GM23248 (cell line): ENCODE results near the gene FAM236D. TPM values are rescaled to one million over a fixed set of nuclear protein-coding genes. Genes with fewer than 3 reads are reported as not detected.
"Not testable (repeated sequence)": the region's sequence is repeated elsewhere in the genome, so short reads cannot be mapped to it uniquely, and the experiment has no call there.

Source experiments
- DNase-seq: peaks from one replicate; pipeline ENCODE4 v3.0.0-alpha.2; 2015
- H2AFZ ChIP-seq: fragments of 200-600 bp; sonication (generic); 2 replicates; pipeline ENCODE4 v1.6.1; 2016; ENCODE audit warnings: antibody characterized with exemption
- H3F3A ChIP-seq: fragments of 200-600 bp; sonication (generic); 2 replicates; pipeline ENCODE4 v1.6.1; 2016; ENCODE audit warnings: mild to moderate bottlenecking, antibody characterized with exemption, mixed run types; ENCODE audit not compliant: insufficient read depth
- H3K27ac ChIP-seq: fragments of 200-600 bp; sonication (generic); 2 replicates; pipeline ENCODE4 v1.5.1; 2016; ENCODE audit warnings: mild to moderate bottlenecking
- H3K27me3 ChIP-seq: fragments of 200-600 bp; sonication (generic); replicated peaks from 2 replicates; pipeline ENCODE4 v1.6.1; 2016; ENCODE audit warnings: mild to moderate bottlenecking; ENCODE audit not compliant: insufficient read depth
- H3K36me3 ChIP-seq: fragments of 200-600 bp; sonication (generic); 2 replicates; pipeline ENCODE4 v1.6.1; 2016; ENCODE audit warnings: low read depth, mild to moderate bottlenecking
- H3K4me1 ChIP-seq: fragments of 200-600 bp; sonication (generic); 2 replicates; pipeline ENCODE4 v1.6.1; 2016; ENCODE audit warnings: mild to moderate bottlenecking; ENCODE audit not compliant: insufficient read depth
- H3K4me2 ChIP-seq: fragments of 200-600 bp; sonication (generic); one replicate; pipeline ENCODE4 v1.6.1; 2016; ENCODE audit warnings: mild to moderate bottlenecking; ENCODE audit not compliant: unreplicated experiment
- H3K4me3 ChIP-seq: fragments of 200-600 bp; sonication (generic); 2 replicates; pipeline ENCODE4 v1.5.1; 2016; ENCODE audit warnings: mild to moderate bottlenecking
- H3K79me2 ChIP-seq: fragments of 200-600 bp; sonication (generic); 2 replicates; pipeline ENCODE4 v1.6.1; 2016; ENCODE audit warnings: mild to moderate bottlenecking; ENCODE audit not compliant: insufficient read depth
- H3K9ac ChIP-seq: fragments of 200-600 bp; sonication (generic); 2 replicates; pipeline ENCODE4 v1.6.1; 2016; ENCODE audit warnings: mild to moderate bottlenecking
- H3K9me2 ChIP-seq: fragments of 200-600 bp; sonication (generic); 2 replicates; pipeline ENCODE4 v1.6.1; 2016; ENCODE audit warnings: mixed run types, mild to moderate bottlenecking, moderate library complexity; ENCODE audit not compliant: insufficient read depth
- H3K9me3 ChIP-seq: fragments of 200-600 bp; sonication (generic); one replicate; pipeline ENCODE4 v1.6.1; 2017; ENCODE audit warnings: low read depth
- H4K20me1 ChIP-seq: fragments of 200-600 bp; sonication (generic); 2 replicates; pipeline ENCODE4 v1.6.0; 2016; ENCODE audit not compliant: insufficient read depth
- WGBS, 2 experiments: methylation state at CpG; one replicate each; pipeline ENCODE4 v1.1.6; 2015 to 2017; ENCODE audit warnings: low lambda C conversion rate in 2 of 2, low coverage in 1 of 2; ENCODE audit errors: missing lambda C conversion rate in 2 of 2; 5-methylcytosine and 5-hydroxymethylcytosine counted together
- in situ Hi-C: fragments of 300-500 bp; cut with MboI; formaldehyde crosslinking; loops from 2 replicates; pipeline ENCODE4 v1.15.0; 2020
- polyA plus RNA-seq: library from polyadenylated mRNA; unstranded; fragments of >200 nt; fragmentation: Nextera tagmentation; extraction: Ambion mirVana; gene quantifications from 2 replicates; pipeline ENCODE4 v1.2.1, GENCODE V29; 2016
- total RNA-seq: library from RNA; depleted of rRNA; stranded (reverse); fragments of >200 nt; shearing (Covaris generic); gene quantifications from 2 replicates; pipeline ENCODE4 v1.2.3, GENCODE V29; 2014; rRNA removed

The FAM236D gene
- not detected in 2 replicates for total RNA-seq
- not detected in 2 replicates for polyA plus RNA-seq

GRCh38 chrX:72808110-72808509 is at the start of gene FAM236D:
TSS of gene FAM236D (minus strand) at chrX:72808210. CDS start at chrX:72808110, 100 bp downstream.
- H3K9me2 ChIP-seq, H3K9ac ChIP-seq, DNase-seq, H3K4me1 ChIP-seq, H3K27me3 ChIP-seq, H4K20me1 ChIP-seq, H3K36me3 ChIP-seq, H3F3A ChIP-seq, H2AFZ ChIP-seq, H3K79me2 ChIP-seq, H3K9me3 ChIP-seq, H3K27ac ChIP-seq, H3K4me3 ChIP-seq, H3K4me2 ChIP-seq, in situ Hi-C loops: not testable (repeated sequence)
- no CpG with 5 or more reads among the region's 13 CpGs for WGBS, 2 experiments

GRCh38 chrX:72837532-72837931 is 29.5 kb upstream of the FAM236D start:
- H3K4me1 ChIP-seq, H3K4me3 ChIP-seq, H3K4me2 ChIP-seq, H2AFZ ChIP-seq, H3K9ac ChIP-seq, H4K20me1 ChIP-seq, H3K27me3 ChIP-seq, H3K79me2 ChIP-seq, H3K36me3 ChIP-seq, H3K27ac ChIP-seq, DNase-seq, in situ Hi-C loops, H3K9me2 ChIP-seq, H3K9me3 ChIP-seq, H3F3A ChIP-seq: not testable (repeated sequence)
- no CpG with 5 or more reads among the region's 2 CpGs for WGBS, 2 experiments

- DNase-seq, H3K9me2 ChIP-seq, H3K9me3 ChIP-seq, H3K27ac ChIP-seq, H3F3A ChIP-seq, in situ Hi-C loops, H3K4me1 ChIP-seq, H2AFZ ChIP-seq, H3K79me2 ChIP-seq, H3K4me2 ChIP-seq, H3K9ac ChIP-seq, H4K20me1 ChIP-seq, H3K4me3 ChIP-seq, H3K36me3 ChIP-seq, H3K27me3 ChIP-seq: not testable (repeated sequence)
- no CpG with 5 or more reads among the region's 13 CpGs for WGBS, 2 experiments
Observed at GRCh38 chrX:72830701-72831100, 22.7 kb upstream of the FAM236D start.

GRCh38 chrX:72790390-72790789 is 17.6 kb downstream of the FAM236D start:
- 40 to 60% methylated on average over 1 of the region's 3 CpGs for WGBS, 2 experiments
- H3K4me3 ChIP-seq, H3K9ac ChIP-seq, H3K9me2 ChIP-seq, H3K4me1 ChIP-seq, H4K20me1 ChIP-seq, DNase-seq, H3K4me2 ChIP-seq, H3K9me3 ChIP-seq, H3K27me3 ChIP-seq, H3K79me2 ChIP-seq, H3K27ac ChIP-seq, in situ Hi-C loops, H2AFZ ChIP-seq, H3K36me3 ChIP-seq, H3F3A ChIP-seq: not testable (repeated sequence)

GRCh38 chrX:72788142-72788541 is 19.9 kb downstream of the FAM236D start:
- H3K79me2 ChIP-seq, H3F3A ChIP-seq, DNase-seq, H3K4me3 ChIP-seq, H3K4me1 ChIP-seq, H3K9me3 ChIP-seq, H3K4me2 ChIP-seq, H3K27me3 ChIP-seq, H3K36me3 ChIP-seq, in situ Hi-C loops, H3K9ac ChIP-seq, H4K20me1 ChIP-seq, H3K27ac ChIP-seq, H3K9me2 ChIP-seq, H2AFZ ChIP-seq: not testable (repeated sequence)
- WGBS, 2 experiments = no CpG with 5 or more reads among the region's 1 CpG

GRCh38 chrX:72783964-72784363 is 24.0 kb downstream of the FAM236D start:
- H3K4me1 ChIP-seq, H3K4me2 ChIP-seq, in situ Hi-C loops, H3K36me3 ChIP-seq, H3K27me3 ChIP-seq, DNase-seq, H3K9me2 ChIP-seq, H4K20me1 ChIP-seq, H3K27ac ChIP-seq, H3K79me2 ChIP-seq, H3K4me3 ChIP-seq, H3K9me3 ChIP-seq, H3F3A ChIP-seq, H3K9ac ChIP-seq, H2AFZ ChIP-seq: not testable (repeated sequence)
- WGBS, 2 experiments = no CpG with 5 or more reads among the region's 6 CpGs

GRCh38 chrX:72783365-72783936 is 24.6 kb downstream of the FAM236D start:
- H2AFZ ChIP-seq, H3K9me2 ChIP-seq, H3K9ac ChIP-seq, H3K4me1 ChIP-seq, H3F3A ChIP-seq, H3K79me2 ChIP-seq, H3K4me2 ChIP-seq, H3K9me3 ChIP-seq, H3K27me3 ChIP-seq, DNase-seq, H3K4me3 ChIP-seq, H3K27ac ChIP-seq, H4K20me1 ChIP-seq, H3K36me3 ChIP-seq, in situ Hi-C loops: not testable (repeated sequence)
- no CpG with 5 or more reads among the region's 8 CpGs for WGBS, 2 experiments

- H3K27ac ChIP-seq, H3K4me3 ChIP-seq, in situ Hi-C loops, H3K4me2 ChIP-seq, H3K36me3 ChIP-seq, DNase-seq, H3K4me1 ChIP-seq, H3K9ac ChIP-seq, H3K27me3 ChIP-seq, H3K9me3 ChIP-seq, H3F3A ChIP-seq, H3K79me2 ChIP-seq, H3K9me2 ChIP-seq, H4K20me1 ChIP-seq, H2AFZ ChIP-seq: not testable (repeated sequence)
- no CpG with 5 or more reads among the region's 15 CpGs for WGBS, 2 experiments
Observed at GRCh38 chrX:72782560-72782959, 25.4 kb downstream of the FAM236D start, which contains the start of gene FAM236B. TSS of gene FAM236B (minus strand) at chrX:72782660. CDS start at chrX:72782560, 100 bp downstream.
